Measurements from ENCODE around the gene DMC1. TPM values are rescaled to one million over a fixed set of nuclear protein-coding genes. Genes with fewer than 3 reads are reported as not detected.

DMC1 gene
- total and polyA plus RNA-seq, 2 experiments from 2014 or later, result 5.0 to 18.5 TPM

GRCh38 chr22:38554281-38554680, 15.7 kb downstream of the DMC1 start (continued):
- TF ChIP-seq ZNF462 (CRISPR knock-in tag; IDR thresholded peaks at IDR 0.05) (no peak), EZH2phosphoT487 (IDR thresholded peaks at IDR 0.05; ENCODE audit: unreplicated experiment) (no peak), ZNF331 (CRISPR knock-in tag; IDR thresholded peaks at IDR 0.05; ENCODE audit: low read depth) (no peak), POLR2AphosphoS5 (IDR thresholded peaks at IDR 0.05; ENCODE audit: low read depth) (no peak), EZH2 (IDR thresholded peaks at IDR 0.05; ENCODE audit: low read depth, unreplicated experiment) (no peak), ETS1 (IDR thresholded peaks at IDR 0.05) (no peak), STAT1 (IDR thresholded peaks at IDR 0.05; ENCODE audit: unreplicated experiment) (no peak), CREB1 (CRISPR knock-in tag; IDR thresholded peaks at IDR 0.05; ENCODE audit: low read depth) (no peak), NANOG (IDR thresholded peaks at IDR 0.05; ENCODE audit: borderline replicate concordance) (no peak)
